ENCODE measurements around the gene RAB12.

GRCh38 chr18:8659609-8660242 is 50.5 kb downstream of the RAB12 start:
- no peak for TF ChIP-seq NFYB (CRISPR knock-in tag; IDR thresholded peaks at IDR 0.05)
- no peak for TF ChIP-seq TAF1 (CRISPR knock-in tag; IDR thresholded peaks at IDR 0.05)
- TF ChIP-seq NFRKB (IDR thresholded peaks at IDR 0.05): no peak
- no peak for TF ChIP-seq ARID4A (CRISPR knock-in tag; IDR thresholded peaks at IDR 0.05; ENCODE audit: borderline replicate concordance)
- TF ChIP-seq CTCF (CRISPR knock-in tag; IDR thresholded peaks at IDR 0.05): no peak
- no peak for TF ChIP-seq NCOR1 (IDR thresholded peaks at IDR 0.05; ENCODE audit: borderline replicate concordance, low read length)
- TF ChIP-seq JUNB (CRISPR knock-in tag; IDR thresholded peaks at IDR 0.05; ENCODE audit: borderline replicate concordance): no peak
- TF ChIP-seq ZNF792 (CRISPR knock-in tag; IDR thresholded peaks at IDR 0.05): no peak

Measured in HepG2 (cell line).